ENCODE results near the gene NPHS1.
A peak's percentile ranks its signal among the peaks of the same experiment; 100 is the strongest.

The NPHS1 gene

DNA sequence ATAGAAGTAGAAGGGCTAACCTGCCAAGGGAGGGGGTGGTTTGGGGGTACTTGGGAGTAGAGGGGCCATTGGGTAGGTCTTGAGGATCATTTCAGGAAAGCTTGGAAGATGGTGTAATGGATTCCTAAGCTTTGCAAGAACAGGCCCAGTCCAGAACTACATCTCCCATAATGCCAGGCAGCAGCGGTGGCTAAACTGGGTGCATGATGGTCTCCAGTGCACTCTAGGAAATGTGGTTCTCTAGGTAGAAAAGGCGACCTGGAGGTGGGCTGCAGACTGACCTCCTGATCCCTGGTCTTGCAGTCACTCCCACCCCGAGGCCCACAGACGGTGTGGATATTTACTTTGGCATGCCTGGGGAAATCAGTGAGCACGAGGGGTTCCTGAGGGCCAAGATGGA is 19.9 kb upstream of the NPHS1 start:
- no peak overlapping the region for H3K27ac ChIP-seq
- TF ChIP-seq ZFX (IDR thresholded peaks at IDR 0.05) = no peak
- TF ChIP-seq, protein P1, sequence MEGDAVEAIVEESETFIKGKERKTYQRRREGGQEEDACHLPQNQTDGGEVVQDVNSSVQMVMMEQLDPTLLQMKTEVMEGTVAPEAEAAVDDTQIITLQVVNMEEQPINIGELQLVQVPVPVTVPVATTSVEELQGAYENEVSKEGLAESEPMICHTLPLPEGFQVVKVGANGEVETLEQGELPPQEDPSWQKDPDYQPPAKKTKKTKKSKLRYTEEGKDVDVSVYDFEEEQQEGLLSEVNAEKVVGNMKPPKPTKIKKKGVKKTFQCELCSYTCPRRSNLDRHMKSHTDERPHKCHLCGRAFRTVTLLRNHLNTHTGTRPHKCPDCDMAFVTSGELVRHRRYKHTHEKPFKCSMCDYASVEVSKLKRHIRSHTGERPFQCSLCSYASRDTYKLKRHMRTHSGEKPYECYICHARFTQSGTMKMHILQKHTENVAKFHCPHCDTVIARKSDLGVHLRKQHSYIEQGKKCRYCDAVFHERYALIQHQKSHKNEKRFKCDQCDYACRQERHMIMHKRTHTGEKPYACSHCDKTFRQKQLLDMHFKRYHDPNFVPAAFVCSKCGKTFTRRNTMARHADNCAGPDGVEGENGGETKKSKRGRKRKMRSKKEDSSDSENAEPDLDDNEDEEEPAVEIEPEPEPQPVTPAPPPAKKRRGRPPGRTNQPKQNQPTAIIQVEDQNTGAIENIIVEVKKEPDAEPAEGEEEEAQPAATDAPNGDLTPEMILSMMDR (conservative IDR thresholded peaks at IDR 0.05) = no peak

DNA sequence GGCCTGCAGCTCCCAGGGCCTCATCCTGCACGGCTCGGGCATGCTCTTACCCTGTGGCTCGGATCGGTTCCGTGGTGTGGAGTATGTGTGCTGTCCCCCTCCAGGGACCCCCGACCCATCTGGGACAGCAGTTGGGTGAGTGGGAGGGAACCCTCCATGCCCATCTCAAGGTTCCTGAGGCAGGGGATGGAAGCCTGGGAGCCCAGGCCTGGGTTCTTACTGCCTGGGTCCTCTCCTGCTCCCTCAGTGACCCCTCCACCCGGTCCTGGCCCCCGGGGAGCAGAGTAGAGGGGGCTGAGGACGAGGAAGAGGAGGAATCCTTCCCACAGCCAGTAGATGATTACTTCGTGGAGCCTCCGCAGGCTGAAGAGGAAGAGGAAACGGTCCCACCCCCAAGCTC is 19.3 kb upstream of the NPHS1 start:
- H3K27ac ChIP-seq = no peak overlapping the region
- TF ChIP-seq, protein P1 (conservative IDR thresholded peaks at IDR 0.05) = no peak
- no peak for TF ChIP-seq ZFX (IDR thresholded peaks at IDR 0.05)

DNA sequence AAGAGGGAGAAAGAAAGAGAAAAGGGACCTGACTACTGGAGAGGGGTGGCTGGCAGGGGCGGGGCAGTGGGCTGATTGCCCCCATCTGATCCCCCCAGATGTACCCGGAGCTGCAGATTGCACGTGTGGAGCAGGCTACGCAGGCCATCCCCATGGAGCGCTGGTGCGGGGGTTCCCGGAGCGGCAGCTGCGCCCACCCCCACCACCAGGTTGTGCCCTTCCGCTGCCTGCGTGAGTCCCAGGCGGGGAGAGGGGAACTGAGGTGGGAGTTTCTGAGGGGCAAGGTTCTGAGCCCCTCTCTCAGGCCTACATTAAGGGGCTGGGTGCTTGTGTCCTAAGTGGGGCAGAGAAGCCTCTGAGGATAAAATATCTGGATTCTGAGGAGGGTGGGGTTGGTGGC is 18.5 kb upstream of the NPHS1 start:
- TF ChIP-seq, protein P1 (conservative IDR thresholded peaks at IDR 0.05) = no peak
- no peak for TF ChIP-seq ZFX (IDR thresholded peaks at IDR 0.05)

DNA sequence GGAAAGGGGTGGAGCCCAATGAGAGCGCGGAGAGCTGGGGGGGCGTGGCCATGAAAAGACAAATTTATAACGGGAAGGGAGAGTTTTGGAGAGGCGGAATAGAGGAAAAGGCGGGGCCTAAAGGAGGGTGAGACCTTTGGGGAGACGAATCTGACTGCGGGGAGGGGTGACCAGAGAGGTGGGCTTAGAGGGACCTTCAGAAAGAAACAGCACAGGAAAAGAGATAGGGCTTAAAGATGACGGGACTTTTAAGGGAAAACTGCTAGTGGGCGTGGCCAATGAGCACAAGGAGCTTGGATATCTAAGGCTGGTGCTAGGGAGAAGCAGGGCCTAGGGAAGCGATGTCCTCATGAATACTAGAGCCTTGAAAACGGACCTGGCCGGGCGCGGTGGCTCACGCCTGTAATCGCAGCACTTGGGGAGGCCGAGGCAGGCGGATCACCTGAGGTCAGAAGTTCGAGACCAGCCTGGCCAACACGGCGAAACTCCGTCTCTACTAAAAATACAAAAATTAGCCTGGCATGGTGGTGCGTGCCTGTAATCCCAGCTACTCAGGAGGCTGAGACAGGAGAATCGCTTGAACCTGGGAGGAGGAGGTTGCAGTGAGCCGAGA is 17.9 kb upstream of the NPHS1 start:
- peak overlapping the region; percentile 43; the same call in 1 of the 2 replicates for H3K27ac ChIP-seq

More for the DNA sequence above, 18.5 kb upstream of the NPHS1 start:
- H3K27ac ChIP-seq = no peak overlapping the region

DNA sequence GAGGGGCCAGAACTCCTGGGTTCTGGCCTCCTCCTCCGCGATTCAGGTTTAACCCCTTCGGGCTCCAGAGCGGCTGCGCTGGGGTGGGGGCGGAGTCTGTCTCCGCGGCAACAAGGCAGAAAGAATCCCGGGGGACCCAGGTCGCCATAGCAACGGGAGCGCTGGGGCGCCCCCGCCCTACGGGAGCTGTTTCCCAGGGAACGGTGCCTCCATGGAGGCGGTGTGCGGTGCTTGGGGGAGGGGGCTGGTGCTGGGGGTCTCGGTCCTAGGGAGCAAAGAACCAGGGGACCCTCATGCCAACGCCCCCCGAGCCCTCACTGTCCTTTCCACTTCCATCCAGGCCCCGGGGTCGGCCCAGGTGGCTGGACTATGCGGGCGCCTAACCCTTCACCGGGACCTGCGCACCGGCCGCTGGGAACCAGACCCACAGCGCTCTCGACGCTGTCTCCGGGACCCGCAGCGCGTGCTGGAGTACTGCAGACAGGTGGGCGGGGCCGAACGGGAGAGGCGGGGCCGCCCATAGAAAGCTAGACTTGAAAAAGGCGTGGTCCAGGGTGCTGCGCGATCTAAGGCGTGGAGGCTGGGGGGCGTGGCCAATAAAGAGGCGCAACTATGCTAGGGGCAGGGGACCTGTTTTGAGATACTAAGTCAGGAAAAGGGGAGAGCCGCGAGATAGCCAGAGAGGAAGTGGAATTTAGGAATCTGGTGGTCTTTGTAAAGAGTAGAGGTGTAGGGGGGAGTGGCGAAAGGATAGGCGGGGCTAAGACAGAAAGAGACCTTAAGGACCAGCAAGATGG is 17.2 kb upstream of the NPHS1 start:
- TF ChIP-seq, protein P1 (conservative IDR thresholded peaks at IDR 0.05) = no peak
- TF ChIP-seq ZFX (IDR thresholded peaks at IDR 0.05) = no peak
- peak overlapping the region; percentile 43 for H3K27ac ChIP-seq

DNA sequence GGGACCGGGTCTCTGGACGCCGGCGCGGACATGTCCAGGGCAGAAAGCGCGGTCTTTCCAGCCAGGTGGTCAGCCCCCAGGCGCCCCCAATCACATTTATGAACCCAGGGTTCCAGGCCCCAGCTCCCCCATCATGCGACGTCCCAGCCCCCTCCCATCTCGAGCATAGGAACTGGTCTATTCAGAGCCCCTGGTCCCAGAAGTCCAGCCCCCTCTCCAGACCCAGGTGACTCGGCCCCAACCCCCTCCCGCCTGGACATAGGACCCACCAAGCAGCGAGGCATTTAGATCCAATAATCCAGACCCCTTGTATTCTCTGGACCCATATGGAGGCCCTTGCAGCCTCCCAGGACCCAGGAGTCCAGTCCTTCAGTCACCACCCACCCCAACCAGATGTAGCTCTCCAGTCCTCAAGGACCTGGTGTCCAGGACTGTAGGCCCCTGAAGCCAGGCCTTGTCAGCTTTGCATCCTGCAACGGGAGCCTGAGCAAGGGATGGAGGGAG is 16.6 kb upstream of the NPHS1 start:
- TF ChIP-seq ZFX (IDR thresholded peaks at IDR 0.05) = no peak
- TF ChIP-seq, protein P1 (conservative IDR thresholded peaks at IDR 0.05) = no peak
- H3K27ac ChIP-seq = peak overlapping the region; percentile 43

DNA sequence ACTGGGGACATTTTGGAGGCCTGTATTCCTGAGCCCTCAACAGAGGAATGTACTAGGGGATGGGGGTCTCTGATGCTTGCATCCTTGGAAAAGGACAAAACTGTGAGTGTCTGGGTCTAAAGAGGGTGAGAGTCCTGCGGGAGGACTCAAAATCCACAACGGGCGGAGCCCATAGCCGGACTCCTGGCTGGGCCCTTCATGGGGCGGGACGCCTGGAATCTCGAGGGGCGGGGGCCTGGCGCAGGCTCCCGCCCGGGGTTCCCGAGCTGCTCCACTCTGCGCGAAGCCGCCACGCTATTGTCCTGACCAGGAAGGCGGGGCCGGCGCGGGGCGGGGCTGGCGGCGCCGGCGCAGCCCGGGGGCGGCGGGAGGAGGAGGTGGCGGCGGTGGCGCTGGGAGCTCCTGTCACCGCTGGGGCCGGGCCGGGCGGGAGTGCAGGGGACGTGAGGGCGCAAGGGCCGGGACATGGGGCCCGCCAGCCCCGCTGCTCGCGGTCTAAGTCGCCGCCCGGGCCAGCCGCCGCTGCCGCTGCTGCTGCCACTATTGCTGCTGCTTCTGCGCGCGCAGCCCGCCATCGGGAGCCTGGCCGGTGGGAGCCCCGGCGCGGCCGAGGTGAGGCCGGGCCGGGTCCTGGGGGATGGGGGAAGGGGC is 16.0 kb upstream of the NPHS1 start, which contains the start of gene APLP1:
TSS of gene APLP1 (plus strand) at position 403 of the 651 bp plus-strand sequence. CDS start at position 466, 63 bp downstream.
- TF ChIP-seq, protein P1 (conservative IDR thresholded peaks at IDR 0.05) = no peak
- no peak for TF ChIP-seq ZFX (IDR thresholded peaks at IDR 0.05)
- peak within 1 kb of the TSS; percentile 43 for H3K27ac ChIP-seq

Data from C4-2B (cell line).